Activated CD8-positive, alpha-beta memory T cell treated with anti-CD3 and anti-CD28 coated beads, Interleukin-2, amount 50 U/mL, for 4 hours (primary cell): ENCODE results near the gene HES2.
A peak's percentile ranks its signal among the peaks of the same experiment; 100 is the strongest.
"Not testable (repeated sequence)": the region's sequence is repeated elsewhere in the genome, so short reads cannot be mapped to it uniquely, and the experiment has no call there.

Source experiments
- DNase-seq: peaks from one replicate; pipeline ENCODE4 v3.0.0-alpha.2; 2020

Gene HES2

DNA sequence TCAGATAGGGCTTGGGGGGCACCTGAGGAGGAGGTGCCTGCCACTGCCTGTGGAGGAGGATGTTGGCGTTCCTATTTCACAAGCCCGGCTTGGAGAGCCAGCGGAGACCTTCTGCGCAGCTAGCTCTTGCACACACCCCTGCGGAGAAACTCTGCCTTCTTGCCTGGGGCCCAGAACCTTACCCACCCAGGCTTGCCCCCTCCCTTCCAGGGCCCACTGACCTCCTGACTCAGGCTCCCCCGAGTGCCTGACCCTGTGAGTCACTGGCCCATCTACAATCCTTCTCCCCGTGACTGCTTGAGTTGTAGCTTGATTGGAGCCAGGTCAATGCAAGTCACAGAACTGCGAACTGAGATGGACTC is 3.4 kb downstream of the HES2 start:
- no peak for DNase-seq

GRCh38 chr1:6414881-6415626 is 4.7 kb downstream of the HES2 start:
- no peak for DNase-seq

DNA sequence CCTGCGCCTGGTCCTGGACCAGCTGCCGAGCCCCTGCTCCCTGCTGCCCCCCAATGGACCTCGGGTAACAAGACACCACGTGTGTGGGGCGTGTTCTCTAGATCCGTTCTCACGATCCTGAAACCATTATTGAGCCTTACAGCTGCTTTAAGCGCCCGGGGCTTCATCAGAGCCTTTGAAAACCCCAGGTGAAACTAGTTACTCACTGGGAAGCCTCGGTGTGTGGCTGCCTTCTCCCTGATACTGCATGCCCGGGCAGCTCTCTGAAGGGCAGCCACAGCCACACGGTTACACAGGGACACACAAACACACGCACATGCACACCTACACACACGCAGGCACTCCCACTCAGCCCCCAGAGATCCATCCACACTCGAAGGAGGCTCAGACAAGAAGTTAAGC is 5.3 kb downstream of the HES2 start:
- DNase-seq, result no peak

GRCh38 chr1:6412896-6413295 is 6.8 kb downstream of the HES2 start:
- no peak for DNase-seq

DNA sequence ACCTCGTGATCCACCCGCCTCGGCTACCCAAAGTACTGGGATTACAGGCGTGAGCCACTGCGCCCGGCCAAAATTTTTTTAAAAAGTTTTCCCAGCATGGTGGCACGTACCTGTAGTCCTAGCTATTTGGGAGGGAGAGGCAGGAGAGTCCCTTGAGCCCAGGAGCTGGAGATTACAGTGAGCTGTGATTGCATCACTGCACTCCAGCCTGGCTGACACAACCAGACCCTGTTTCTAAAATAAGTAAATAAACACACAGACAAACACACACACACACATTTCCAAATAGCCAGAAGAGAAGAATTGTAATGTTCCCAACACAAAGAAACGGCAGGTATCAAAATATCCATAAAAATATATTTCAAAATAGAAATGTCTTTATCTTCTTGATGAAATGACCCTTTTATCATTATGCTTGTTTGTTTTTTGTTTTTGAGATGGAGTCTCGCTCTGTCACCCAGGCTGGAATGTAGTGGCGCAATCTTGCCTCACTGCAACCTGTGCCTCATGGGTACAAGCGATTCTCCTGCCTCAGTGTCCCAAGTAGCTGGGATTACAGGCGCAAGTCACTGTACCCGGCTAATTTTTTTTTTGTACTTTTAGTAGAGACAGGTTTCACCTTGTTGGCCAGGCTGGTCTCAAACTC is 9.3 kb downstream of the HES2 start:
- DNase-seq, result no peak

- no peak for DNase-seq
Observed at GRCh38 chr1:6409733-6410132, 10.0 kb downstream of the HES2 start.

DNA sequence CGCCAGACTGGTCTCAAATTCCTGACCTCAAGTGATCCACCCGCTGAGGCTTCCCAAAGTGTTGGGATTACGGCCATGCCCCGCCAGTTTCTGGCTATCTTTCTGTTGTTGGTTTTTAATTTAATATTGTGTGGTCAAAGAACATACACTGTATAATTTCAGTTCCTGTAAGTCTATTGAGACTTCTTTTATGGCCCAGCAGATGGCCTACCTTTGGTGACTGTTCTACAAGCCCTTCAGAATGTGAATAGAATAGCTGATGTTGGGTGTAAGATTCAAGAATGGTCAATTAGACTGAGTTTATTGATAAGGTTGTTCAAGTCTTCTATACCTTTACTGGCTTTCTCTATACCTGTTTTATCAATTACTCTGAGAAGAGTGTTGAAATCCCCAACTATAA is 10.7 kb downstream of the HES2 start:
- DNase-seq, result no peak

DNA sequence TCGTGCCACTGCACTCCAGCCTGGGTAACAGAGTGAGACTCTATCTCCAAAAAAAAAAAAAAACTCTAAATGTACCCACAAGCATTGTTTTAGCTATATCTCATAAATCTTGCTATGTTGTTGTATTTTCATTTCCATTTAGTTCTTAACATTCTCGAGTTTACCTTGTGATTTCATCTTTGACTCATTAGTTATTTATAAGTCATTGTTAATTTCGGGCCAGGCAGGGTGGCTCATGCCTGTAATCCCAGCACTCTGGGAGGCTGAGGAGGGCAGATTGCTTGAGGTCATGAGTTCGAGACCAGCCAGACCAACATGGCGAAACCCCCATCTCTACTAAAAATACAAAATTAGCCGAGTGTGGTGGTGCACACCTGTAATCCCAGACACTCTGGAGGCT is 11.7 kb downstream of the HES2 start:
- DNase-seq, result no peak

GRCh38 chr1:6401673-6402072 is 18.0 kb downstream of the HES2 start:
- DNase-seq, result no peak

- no peak for DNase-seq
Observed at GRCh38 chr1:6399294-6399693, 20.4 kb downstream of the HES2 start.

GRCh38 chr1:6397844-6398441 is 21.8 kb downstream of the HES2 start:
- no peak for DNase-seq

- DNase-seq, result no peak
Observed at GRCh38 chr1:6396998-6397397, 22.7 kb downstream of the HES2 start.

- not testable (repeated sequence) for DNase-seq
Observed at GRCh38 chr1:6395781-6396244, 23.9 kb downstream of the HES2 start.

- not testable (repeated sequence) for DNase-seq
Observed at GRCh38 chr1:6395130-6395529, 24.6 kb downstream of the HES2 start.

- DNase-seq, result peak; percentile 90
Observed at GRCh38 chr1:6393400-6394187, 26.1 kb downstream of the HES2 start, which contains the start of gene ACOT7. Gene ACOT7, minus strand, starts transcription at chr1:6393767. Its CDS starts 368 bp downstream, at chr1:6393399.

DNA sequence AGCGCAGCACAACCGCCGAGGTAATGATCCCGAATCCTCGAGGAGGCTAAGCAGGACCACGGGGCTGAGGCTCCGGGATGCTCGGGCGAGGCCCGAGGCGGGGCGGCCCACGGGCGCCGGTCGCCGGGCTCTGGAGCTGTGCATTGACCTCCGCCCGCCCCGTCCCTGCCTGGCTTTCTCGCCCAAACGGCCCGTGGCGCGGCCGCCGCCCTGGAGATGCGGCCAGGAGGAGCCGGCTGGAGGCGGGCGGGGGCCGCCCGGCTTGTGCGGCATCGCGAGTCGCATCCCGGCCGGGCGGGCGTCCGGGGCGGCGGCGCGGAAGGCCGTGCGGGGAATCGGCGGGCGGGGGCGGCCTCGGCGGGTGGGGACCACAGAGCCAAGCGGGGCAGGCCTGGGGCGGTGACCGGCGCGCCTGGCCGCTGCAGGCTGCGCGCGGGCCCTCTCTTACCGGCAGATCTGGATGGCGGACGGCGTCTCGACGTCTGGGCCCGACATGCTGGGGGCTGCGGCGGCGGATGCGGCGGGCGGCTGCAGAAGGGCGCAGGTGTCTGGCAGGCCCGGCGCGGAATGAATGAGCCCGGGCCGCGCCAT is 26.8 kb downstream of the HES2 start:
- no peak for DNase-seq

DNA sequence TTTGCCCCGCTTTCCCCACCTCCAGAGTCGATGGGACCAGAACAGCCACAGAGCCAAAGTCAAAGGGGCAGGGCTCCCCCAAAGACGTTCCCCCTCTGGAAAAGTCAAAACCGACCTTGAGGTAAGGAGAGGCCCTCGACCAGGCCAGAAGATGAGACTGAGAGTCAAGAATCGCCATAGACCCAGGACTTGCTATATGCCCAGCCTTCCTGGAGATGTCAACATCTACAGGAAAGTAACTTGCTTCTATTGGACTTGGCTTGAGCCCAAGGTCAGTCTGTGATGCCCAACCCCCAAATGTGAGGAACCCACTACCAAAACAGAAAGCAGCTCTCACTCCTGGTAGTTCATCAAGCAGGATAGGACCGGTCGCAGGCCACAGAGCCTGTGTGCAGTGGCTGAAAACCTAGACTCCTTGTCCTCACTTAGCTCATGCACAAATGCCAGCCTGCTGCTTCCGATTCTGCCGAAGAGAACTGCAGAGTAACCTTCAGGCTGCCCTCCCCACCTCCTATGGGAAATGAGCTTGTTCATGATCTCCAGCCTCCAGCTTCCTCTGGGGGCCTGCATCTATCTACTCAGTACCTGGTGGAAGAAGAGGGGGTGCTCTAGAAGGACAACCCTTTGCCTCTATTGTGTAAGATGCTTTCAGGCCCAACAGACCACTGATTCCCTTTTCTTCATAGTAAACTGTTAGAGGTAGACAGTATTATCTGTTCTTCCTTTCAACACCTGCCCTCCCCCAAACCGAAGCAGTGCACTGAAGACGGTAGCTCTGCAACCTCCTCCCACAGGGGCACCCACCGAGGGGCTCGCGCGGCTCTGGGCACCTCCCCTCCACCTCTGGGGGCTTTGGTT is 27.5 kb downstream of the HES2 start:
- DNase-seq, result no peak

GRCh38 chr1:6389971-6390370 is 29.7 kb downstream of the HES2 start:
- DNase-seq, result no peak

- DNase-seq, result no peak
Observed at GRCh38 chr1:6386371-6386949, 33.3 kb downstream of the HES2 start.

- no peak for DNase-seq
Observed at GRCh38 chr1:6385488-6386191, 34.1 kb downstream of the HES2 start.

DNA sequence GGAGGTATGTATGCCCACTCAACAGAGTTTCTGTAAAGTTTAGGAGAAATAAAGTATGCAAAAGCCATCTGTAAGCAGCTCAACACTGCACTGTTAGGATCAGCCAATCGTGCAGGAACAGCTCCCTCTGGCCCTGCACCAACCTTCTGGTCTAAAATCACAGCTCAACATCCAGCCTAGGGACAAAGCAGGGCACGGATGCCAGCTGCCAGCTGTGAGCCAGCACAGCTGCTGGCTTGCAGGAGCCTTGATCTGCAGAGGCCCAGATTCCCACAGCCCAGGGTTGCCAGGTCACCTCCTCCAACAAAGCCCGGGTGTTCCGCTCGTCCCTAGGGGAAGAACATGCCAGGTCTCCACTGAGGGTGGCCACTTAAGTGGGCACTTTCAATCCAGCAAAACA is 34.8 kb downstream of the HES2 start:
- no peak for DNase-seq
